Measurements from ENCODE around the gene PRR22.
"Not testable (repeated sequence)": the region's sequence is repeated elsewhere in the genome, so short reads cannot be mapped to it uniquely, and the experiment has no call there.

PRR22 gene

DNA sequence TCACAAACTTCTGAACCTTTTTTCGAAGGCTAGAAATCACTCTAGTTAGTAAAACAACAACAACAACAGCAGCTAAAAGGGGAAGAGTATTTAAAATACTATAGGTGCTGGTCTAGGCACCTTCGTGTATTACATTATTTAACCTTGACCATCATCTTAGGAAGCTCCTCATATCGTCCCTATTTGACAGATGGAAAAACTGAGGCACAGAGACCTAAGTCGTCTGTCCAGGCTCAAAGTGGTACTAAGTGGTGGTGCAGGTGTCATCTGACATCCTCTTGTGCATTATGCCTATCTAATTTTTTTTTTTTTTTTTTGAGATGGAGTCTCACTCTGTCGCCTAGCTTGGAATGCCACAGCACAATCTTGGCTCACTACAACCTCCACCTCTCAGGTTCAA lies 35.0 kb downstream of the PRR22 start:
- DNase-seq = no peak

- DNase-seq = not testable (repeated sequence)
Measured at GRCh38 chr19:5748920-5749319, 35.6 kb downstream of the PRR22 start.

DNA sequence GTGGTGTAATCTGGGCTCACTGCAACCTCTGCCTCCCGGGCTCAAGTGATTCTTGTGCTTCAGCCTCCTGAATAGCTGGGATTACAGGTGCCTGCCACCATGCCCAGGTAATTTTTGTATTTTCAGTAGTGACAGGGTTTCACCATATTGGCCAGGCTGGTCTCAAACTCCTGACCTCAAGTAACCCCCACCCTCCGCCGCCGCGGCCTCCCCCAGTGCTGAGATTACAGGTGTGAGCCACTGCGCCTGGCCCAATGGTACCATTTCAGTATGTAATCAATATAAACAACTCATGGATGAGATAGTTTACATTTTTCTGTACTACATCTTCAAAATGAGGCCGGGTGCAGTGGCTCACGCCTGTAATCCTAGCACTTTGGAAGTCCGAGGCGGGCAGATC lies 39.5 kb downstream of the PRR22 start:
- not testable (repeated sequence) for DNase-seq

GRCh38 chr19:5743630-5744029 lies 40.9 kb downstream of the PRR22 start:
- no peak for DNase-seq

- DNase-seq = no peak
Measured at GRCh38 chr19:5742051-5742450, 42.5 kb downstream of the PRR22 start.

- DNase-seq = no peak
Measured at GRCh38 chr19:5738423-5738822, 46.1 kb downstream of the PRR22 start.

DNA sequence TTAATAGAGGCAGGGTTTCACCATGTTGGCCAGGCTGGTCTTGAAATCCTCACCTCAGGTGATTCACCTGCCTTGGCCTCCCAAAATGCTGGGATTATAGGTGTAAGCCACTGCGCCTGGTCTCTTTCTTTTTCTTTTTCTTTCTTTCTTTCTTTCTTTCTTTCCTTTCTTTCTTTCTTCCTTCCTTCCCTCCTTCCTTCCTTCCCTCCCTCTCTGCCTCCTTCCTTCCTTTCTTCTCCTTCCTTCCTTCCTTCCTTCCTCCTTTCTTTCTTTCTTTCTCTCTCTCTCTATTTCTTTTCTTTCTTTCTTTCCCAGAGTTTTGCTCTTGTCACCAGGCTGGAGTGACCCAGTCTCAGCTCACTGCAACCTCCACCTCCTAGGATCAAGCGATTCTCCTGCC lies 51.4 kb downstream of the PRR22 start:
- DNase-seq = not testable (repeated sequence)

Measured in NCI-H1694 (cell line).